Kidney capillary endothelial cell (primary cell): ENCODE results near the gene CDC25C.
"Not testable (repeated sequence)": the region's sequence is repeated elsewhere in the genome, so short reads cannot be mapped to it uniquely, and the experiment has no call there.

Experiments used
- DNase-seq: peaks from one replicate; pipeline ENCODE4 v3.0.0-alpha.2; 2018; ENCODE audit warnings: low spot score

Gene CDC25C

DNA sequence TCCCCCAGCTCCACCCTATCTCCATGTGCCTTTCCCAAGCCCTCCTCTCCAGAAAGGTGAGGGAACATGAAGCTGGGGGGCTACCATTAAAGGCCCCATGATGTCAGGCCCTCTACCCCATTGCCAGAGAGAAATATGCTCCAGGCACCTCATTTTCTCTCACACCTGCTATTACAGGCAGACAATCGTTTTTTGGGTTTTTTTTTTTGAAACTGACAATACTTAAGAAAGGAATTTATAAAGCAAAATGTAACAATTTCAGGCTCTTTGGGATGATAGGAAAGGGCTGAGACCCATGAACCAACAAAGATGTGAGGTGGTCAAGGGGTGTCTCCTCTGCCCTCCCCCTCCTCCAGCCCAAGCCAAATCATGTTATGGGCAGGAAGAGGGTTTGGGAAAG, 55.7 kb downstream of the CDC25C start:
- no peak for DNase-seq

DNA sequence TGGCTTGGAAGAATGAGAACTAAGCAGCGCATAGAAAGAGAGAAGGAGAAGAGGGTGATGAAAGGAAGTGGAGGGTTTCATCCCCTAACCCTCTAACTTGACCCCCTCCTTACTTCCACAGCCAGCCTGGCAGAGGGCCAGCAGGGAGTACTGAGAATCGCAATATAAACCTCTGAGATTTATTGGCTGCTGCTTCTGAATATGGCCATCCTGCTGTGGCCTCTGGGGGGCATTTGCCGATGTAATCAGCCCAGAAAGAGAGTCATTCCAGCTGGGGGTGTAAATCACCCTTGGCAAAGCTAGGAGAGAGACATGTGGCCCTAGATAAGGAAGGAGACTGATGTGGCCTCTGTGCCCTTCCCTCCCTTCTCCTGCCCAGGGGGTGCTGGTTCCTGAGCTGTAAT, 56.2 kb downstream of the CDC25C start:
- DNase-seq, result no peak

DNA sequence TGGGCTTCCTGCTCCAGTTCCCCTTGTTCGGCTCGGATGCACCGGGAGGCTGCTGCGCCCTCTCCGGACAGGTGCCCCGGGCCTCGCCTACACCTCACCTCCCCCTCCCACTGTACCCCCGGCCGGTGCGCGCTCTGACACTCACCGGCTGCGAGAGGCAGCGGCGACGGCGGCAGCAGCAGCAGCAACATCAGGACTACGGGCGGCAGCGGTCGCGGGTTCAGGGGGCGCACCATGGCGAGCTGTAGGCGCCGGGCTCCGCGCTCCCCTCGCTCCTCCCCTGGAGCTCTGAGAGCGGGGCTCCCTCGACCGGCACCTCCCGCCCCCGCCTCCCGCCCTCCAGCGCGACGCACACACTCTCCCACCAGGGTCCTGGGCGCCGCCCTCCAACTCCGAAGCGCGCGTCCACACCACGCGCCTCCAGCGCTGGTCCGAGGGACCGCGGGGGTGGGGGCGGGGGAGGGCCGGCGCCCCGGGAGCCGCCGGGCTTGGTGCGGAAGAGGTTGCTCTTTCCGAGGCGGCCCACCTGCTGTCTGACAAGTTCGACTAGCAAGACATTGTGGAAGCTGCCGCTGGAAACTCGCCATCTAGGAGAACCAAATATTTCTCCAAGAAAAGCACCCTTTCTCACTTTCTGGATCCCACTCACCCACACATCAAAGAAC, 57.3 kb downstream of the CDC25C start, which contains the start of gene GFRA3:
Gene GFRA3 (minus strand): TSS at position 433 of the 665 bp plus-strand sequence. CDS start 197 bp downstream, at position 236.
- no peak for DNase-seq

DNA sequence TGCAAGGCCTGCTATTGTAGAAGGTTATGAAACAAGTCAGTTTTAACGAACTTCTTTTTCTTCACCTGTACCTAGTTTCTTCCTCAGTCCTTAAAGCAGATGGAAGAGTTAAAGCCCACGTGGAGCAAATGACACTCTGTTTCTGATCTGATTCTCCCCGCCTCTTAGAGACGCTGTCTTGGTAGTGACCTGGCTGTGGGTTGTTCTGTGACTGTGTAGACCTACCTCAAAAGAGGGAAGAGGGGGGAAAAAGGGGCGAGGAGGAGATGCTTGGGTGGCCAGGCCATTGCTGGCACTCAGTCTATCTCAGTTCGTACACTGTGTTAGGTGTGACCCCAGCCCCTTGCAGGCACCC, 57.8 kb downstream of the CDC25C start:
- no peak for DNase-seq

DNA sequence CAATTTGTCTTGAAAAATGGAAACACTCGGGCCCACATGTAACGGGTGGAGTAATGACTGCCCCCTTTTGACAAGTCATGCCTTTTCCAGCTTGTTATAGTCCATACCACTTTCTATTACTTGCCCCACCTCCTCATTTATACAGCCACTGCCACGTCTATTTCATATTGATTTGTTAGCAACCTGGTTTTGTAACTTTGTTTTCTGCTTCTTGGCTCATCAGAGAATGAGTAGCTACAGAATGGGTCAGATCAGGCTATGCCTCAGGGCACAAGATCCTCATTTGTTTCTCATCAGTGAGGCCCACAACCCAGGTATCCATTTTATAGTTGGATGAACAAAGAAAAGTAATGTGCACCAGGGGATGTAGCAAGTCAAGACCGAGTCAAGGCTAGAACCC, 58.9 kb downstream of the CDC25C start:
- DNase-seq, result no peak

DNA sequence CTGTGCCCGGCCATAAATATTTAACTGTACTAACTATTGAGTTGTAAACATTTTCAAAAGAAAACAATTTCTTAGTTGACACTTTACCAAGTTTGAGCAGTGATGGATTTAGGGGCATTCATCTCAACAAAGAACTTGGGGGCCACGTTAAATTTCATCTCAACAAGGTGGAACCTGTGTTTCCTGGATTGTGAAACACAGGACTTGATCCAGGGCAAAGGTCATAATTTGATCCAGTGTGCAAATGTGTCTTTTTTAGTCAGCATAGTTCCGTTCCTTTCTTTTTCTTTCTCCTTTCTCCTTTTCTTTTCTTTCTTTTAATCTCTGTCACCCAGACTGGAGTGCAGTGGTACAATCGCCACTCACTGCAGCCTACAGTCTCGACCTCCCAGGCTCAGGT, 60.3 kb downstream of the CDC25C start:
- no peak for DNase-seq

DNA sequence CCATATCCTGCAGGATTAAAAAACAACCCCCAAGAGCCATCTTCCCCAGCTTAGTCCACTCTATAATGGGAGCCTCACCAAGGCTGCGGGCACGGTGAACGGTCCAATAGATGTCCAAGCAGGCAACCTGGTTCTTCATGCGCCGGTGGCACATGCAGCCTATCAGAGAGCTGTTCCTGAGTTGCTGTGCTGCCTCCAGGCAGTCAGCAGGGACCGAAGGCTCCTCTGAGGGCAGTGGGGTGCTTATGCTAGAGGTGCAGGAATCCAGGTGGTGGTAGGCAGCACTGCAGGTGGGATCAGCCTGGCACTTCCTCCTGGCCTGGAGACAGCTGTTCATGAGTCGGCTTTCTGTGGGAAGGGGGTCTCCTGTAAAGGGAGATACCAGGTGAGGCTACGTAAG, 67.4 kb downstream of the CDC25C start:
- no peak for DNase-seq

DNA sequence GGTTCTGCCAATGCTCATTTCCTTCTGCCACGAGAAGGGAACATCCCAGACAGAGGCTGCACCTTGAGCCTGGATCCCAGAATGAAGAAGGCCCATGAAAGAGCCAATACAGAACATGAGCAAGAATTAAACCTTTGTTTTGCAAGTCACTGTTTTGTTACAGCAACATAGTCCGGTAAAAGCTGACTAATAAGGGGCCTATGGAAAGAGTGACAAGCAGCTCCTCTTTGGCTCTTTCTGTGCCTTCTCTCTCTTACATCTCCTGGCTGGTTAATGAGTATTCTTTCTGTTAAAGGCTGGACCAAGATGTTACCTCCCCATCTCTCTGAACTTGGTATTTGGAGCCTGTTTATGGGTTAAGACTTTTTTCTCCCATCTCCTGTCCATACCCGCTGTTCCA, 68.0 kb downstream of the CDC25C start:
- DNase-seq, result no peak

DNA sequence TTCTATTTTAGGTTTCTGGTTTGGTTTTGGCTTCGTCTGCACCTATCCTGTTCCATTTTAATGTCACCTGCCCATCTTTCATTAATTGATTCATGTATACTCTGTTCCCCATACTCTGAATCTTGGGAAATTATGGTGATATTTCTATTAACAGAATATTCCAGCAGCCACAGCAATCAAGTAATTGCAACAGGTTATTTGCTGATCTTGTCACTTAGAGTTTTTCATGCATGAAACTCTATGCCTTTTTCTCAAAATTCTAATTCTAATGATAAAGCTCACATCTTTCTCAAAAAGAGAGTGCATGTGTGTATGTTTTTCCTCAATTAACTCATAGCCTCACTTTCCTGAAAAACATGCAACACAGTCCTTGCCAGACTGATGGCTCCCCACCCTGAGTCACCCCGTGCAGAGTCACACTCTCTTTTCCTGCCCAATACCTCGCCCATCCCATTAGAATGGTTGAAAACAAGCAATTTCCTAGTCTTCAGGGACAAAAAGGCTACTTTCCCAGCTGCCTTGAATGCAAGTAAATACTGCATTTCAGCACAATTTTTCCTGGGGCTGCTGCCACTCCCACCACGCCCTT, 72.8 kb downstream of the CDC25C start:
- peak; percentile 74 for DNase-seq

DNA sequence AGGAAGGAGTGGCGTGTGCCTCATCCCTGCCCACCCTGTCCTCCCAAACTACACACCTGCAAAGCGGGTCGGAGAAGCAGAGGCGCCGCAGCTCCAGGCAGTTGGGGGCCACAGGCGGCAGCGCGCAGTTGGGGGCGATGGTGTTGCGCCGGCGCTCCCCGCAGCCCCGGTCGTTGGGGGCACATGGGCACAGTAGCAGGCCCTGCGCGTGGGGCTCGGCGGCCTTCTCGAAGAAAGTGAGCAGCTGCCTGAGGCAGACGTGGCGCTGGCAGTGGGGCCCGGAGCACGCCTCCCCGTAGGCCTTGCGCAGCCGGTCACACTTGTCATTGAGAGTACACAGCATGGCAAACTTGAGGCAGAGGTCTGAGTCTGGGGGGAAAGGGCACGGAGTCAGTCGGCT, 74.0 kb downstream of the CDC25C start:
- DNase-seq, result no peak

DNA sequence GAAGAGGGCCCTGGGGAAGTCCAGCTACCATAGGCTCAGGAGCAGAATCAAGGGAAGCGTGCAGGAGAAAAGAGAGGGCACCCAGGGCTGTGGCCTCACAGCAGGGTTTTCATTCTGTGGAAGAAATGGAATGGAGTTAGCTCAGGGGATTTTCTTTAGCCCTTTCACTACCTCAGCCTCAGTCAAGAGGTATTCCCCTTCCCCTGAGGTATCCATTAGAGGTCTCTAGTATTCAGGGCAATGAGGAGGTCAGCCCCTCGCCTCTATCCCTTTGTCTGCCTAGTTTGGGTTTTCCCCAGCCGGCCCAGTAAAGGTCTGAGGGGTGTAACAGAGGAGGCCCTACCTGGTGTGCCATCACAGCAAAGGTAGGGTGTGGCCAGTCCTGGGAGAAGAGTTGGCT, 78.7 kb downstream of the CDC25C start:
- DNase-seq, result no peak

DNA sequence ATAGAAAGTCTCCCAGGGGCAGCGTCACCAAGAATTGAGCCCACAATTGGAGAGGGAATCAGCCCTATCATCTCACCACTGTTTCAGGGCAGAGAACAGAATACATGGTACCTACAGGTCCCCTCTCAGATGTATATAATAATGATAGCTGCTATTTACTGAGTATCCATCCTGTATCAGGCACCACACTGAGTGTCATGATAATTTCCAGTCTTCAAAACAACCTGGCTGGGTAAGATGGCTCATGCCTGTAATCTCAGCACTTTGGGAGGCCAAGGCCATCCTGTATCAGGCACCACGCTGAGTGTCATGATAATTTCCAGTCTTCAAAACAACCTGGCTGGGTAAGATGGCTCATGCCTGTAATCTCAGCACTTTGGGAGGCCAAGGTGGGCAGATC, 83.8 kb downstream of the CDC25C start:
- not testable (repeated sequence) for DNase-seq

DNA sequence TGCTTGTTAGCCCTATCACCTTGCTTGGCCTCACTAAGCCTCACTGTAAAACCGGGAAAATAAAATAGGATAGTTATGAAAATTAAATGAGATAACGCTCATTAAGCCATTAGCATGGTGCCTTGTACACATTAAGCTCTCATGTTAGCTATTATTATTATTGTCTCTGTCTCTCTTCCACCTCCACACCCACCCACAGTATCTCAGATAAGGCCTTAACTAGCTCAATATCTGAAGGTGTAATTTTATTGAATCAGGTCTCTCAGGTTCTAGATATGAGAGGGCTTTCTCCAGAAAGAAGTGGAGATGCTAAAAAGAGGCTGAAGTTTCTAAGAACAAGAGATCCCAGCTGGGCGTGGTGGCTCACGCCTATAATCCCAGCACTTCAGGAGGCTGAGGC, 84.8 kb downstream of the CDC25C start:
- DNase-seq, result no peak

DNA sequence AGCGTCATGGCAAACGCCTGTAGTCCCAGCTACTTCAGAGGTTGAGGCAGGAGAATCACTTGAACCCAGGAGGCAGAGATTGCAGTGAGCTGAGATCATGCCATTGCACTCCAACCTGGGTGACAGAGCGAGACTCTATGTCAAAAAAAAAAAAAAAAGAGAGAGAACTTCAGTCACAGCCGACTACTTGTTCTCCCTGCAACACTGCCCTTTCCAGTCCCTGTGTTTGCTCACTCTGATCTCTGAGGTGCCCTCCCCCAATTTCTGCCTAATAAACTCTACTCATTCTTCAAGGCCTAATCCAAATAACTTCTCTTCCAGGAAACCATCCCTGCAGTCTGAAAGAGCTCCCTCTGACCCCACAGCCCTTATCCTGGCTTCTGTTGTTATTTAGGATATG, 85.3 kb downstream of the CDC25C start:
- no peak for DNase-seq

DNA sequence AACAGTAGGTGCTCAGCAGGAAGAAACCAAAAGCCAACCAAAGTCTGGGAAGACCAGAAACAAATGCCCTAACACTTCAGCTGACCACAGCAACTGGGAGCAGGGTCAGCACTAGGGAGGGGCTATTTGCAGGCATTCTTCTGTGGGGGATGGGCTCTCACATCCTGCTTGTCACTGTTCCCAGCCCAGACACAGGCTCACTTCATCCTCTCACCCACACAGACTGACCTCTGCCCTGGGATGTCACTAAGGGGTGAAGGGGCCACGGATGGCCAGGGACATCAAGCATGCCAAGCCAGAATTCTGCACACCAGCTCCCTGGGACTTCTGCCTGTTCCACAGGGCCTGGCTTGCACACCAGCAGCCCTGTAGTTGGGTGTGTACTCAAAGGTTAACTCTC, 85.9 kb downstream of the CDC25C start:
- DNase-seq, result no peak

DNA sequence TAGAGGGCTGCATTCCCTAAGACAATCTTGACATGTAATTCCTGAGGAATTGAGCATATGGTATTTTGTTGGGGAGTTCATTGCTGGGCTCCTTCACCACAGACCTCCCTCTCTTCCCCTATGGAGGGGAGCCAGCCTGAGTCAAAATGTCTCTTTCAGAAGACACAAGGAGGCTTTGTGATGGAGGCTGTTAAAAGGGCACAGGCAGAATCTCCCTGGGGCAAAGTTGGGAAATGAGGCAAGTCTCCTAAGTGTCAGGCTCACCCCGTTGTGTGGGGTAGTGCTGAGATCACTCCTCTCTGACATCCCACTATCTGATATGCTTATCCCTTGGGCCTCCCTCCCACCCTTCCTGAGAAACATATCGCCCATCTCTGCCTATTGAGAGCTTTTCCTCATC, 87.8 kb downstream of the CDC25C start:
- no peak for DNase-seq

DNA sequence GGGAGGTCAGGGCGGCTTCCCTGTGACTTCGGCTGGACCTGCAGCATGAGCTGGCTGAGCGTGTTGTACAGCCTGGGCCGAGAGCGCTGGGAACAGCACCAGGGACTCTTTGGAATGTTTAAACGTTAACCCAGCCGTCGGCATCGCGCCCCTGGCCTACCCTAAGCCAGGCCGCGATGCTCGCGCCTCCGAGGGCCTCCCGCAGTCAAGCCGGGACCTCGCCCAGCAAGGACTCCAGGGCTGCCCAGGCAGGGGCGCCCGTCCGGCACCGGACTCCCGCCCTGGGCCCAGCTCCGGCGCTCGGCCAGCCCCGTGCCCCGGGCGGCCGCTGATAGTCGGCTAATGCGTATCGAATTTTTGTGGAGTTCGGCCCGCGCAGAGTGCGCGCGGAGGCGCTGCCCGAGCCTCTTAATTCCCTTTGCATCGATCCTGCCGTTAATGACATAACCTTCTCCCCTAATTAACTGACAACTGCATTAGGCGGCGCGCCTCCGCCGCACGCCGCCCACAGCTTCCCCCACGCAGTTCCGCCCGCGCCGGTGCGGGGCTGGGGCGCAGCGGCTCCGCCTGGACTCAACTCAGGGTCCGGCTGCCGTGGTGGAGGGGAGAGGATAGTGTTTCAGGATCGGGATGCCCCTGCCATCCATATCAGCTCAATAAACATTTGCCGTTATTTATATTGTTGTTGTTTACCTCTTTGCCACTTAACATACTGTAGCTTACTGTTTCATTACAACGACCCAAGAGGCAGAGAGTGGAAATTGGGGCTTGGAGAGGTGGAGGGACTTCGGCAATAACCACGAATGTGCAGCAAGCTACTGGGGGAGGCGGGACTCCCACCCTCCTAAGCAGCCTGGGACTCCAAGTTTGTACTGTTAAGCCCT, 89.7 kb downstream of the CDC25C start:
- DNase-seq, result peak; percentile 30

DNA sequence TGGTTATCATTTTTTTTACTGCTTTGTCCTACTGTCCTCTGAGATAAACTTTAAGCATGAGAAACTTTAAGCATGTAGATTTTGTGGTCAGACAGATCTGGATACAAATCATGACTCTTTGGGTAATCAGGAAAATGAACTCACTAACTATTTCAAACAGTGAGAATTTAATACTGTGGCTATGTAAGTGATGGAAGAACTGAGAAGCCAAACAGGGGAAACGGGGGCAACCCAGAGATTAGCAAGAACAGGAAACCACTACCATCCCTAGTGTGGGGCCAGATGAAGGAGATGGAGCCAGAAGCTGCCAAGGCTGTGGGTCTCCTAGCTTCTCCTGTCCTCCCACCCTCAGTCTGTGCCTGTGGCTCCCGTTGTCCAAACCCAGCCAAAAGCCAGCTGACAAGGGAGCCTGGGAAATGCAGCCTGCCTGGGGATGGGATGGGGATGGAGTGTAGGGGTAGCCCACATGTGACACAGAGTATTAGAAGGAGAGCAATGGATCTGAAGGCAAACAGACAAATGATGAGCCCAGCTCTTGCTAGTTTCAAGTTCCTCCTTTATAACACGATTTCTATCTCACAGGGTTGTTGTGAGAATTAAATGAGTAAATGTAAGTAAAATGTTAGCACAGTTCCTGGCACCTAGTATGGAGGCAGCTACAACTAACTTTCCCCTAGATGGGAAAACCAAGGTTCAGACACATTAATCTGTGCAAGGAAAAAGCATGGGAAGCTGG, 90.8 kb downstream of the CDC25C start:
- no peak for DNase-seq

DNA sequence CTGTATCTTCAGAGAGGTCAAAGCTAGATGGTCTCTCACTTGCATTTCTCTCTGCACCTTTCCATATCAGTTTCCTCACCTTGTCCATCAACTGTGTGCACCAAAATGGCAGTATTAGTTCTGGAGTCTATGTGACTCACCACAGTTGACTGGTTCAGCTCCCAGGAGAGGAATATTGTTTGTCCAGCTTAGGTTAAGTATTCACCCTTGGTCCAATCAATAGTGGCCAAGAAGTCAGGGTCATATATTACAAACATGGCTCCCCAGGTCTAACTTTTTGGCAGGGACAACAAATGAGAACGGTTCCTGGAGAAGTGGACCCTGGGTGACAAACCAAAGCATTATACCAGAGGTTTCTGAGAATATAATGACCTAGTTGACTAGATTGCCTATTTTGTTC, 93.6 kb downstream of the CDC25C start:
- DNase-seq, result no peak
